Spleen (tissue), 11 donors: ENCODE results near the gene SSH2. TPM values are rescaled to one million over a fixed set of nuclear protein-coding genes. Genes with fewer than 3 reads are reported as not detected.

Experiments
- DNase-seq: peaks from one replicate; pipeline ENCODE4 v3.0.0-alpha.2; 2020
- H3K27ac ChIP-seq, 8 donors: fragments of 200-600 bp; sonication (generic) in 7 of 8; 1 replicate in 4 of 8; 2 replicates in 4 of 8; pipeline versions ENCODE4 v1.5.0 to v1.8.0; 2016 to 2021; ENCODE audit warnings: inconsistent platforms in 4 of 8, mild to moderate bottlenecking in 4 of 8, moderate library complexity in 1 of 8
- H3K27me3 ChIP-seq, 7 donors: fragments of 200-600 bp; sonication (generic) in 6 of 7; replicated peaks in 1 of 7; 1 replicate in 4 of 7; 2 replicates in 3 of 7; pipeline versions ENCODE4 v1.5.0 to v1.8.0; 2016 to 2021; ENCODE audit warnings: inconsistent platforms in 3 of 7, mild to moderate bottlenecking in 1 of 7
- H3K36me3 ChIP-seq, 6 donors: fragments of 200-600 bp; sonication (generic) in 5 of 6; 1 replicate in 4 of 6; 2 replicates in 2 of 6; pipeline versions ENCODE4 v1.5.0 to v1.8.0; 2016 to 2021; ENCODE audit warnings: inconsistent platforms in 2 of 6
- H3K4me1 ChIP-seq, 6 donors: fragments of 200-600 bp; sonication (generic) in 5 of 6; 1 replicate in 3 of 6; 2 replicates in 3 of 6; pipeline versions ENCODE4 v1.5.0 to v1.8.0; 2016 to 2021; ENCODE audit warnings: inconsistent platforms in 3 of 6
- H3K4me3 ChIP-seq, 8 donors: fragments of 200-600 bp; sonication (generic) in 7 of 8; 1 replicate in 4 of 8; 2 replicates in 4 of 8; pipeline versions ENCODE4 v1.5.0 to v1.8.0; 2016 to 2021; ENCODE audit warnings: inconsistent platforms in 4 of 8, mild to moderate bottlenecking in 4 of 8, moderate library complexity in 2 of 8
- H3K9me3 ChIP-seq, 8 donors: fragments of 200-600 bp; sonication (generic) in 7 of 8; 1 replicate in 4 of 8; 2 replicates in 4 of 8; pipeline versions ENCODE4 v1.5.0 to v1.8.0; 2016 to 2021; ENCODE audit warnings: inconsistent platforms in 4 of 8
- POLR2A ChIP-seq, 3 donors: fragments of 450-650 bp; IDR thresholded peaks; one replicate each; pipeline ENCODE4 v1.5.1; 2017; ENCODE audit warnings: antibody characterized with exemption in 3 of 3, mild to moderate bottlenecking in 1 of 3
- POLR2AphosphoS5 ChIP-seq, 3 donors: sonication (generic); formaldehyde crosslinking; IDR thresholded peaks; one replicate each; pipeline ENCODE4 v1.5.1; 2017; ENCODE audit warnings: antibody characterized with exemption in 3 of 3
- WGBS, 5 donors: extraction: QIAGEN DNeasy Blood & Tissue Kit in 3 of 5; methylation state at CpG; one replicate each; pipeline versions ENCODE4 v1.1.5 to v1.1.7; 2013 to 2018; 5-methylcytosine and 5-hydroxymethylcytosine counted together
- intact Hi-C: fragments of 100-400 bp; cut with DNase I; formaldehyde crosslinking; loops from one replicate; pipeline ENCODE4 v1.15.0; 2023; ENCODE audit warnings: low total_unique reads
- polyA plus RNA-seq, 3 donors: library from polyadenylated mRNA; stranded (reverse); fragments of 200-250 nt; gene quantifications; one replicate each; pipeline ENCODE4 v1.2.1, GENCODE V29; 2013
- total RNA-seq, 7 donors: library from RNA; depleted of rRNA in 3 of 7; stranded (reverse); fragments of >200 nt in 3 of 7; fragmentation: NEBNext Ultra II Directional in 4 of 7; extraction: Animal tissue kit (Norgen Biotek cat#: 25700) in 4 of 7; gene quantifications; one replicate each; pipeline versions ENCODE4 v1.1.0 to v1.2.1, GENCODE V29; 2016 to 2021
- TF ChIP-seq, protein P1 (sequence below), 11 experiments: fragments of 200-600 bp in 7 of 11; fragments of 450-650 bp in 4 of 11; sonication (generic) in 4 of 11; IDR thresholded peaks in 8 of 11; conservative IDR thresholded peaks in 3 of 11; 1 replicate in 7 of 11; 2 replicates in 4 of 11; pipeline versions ENCODE4 v1.4.0 to v1.8.0; 2016 to 2021; ENCODE audit warnings: antibody characterized with exemption in 11 of 11, inconsistent platforms in 4 of 11, mild to moderate bottlenecking in 1 of 11
- donor health status: healthy with polysubstance abuse.
- donor health status: DM: no; HTN: no; CAD: no; lungs with moderate emphysema.
- donor health status: DM: no; HTN: no; CAD: no.
- donor health status: Bipolar disorder and iron deficiency.
- donor health status: healthy.
- donor health status: DM: no; HTN: no; CAD: no.
- donor health status: DM: yes; HTN: yes; CAD: no.

SSH2 gene
- total and polyA plus RNA-seq, 10 donors = 15.9 to 182 (median 113) TPM

DNA sequence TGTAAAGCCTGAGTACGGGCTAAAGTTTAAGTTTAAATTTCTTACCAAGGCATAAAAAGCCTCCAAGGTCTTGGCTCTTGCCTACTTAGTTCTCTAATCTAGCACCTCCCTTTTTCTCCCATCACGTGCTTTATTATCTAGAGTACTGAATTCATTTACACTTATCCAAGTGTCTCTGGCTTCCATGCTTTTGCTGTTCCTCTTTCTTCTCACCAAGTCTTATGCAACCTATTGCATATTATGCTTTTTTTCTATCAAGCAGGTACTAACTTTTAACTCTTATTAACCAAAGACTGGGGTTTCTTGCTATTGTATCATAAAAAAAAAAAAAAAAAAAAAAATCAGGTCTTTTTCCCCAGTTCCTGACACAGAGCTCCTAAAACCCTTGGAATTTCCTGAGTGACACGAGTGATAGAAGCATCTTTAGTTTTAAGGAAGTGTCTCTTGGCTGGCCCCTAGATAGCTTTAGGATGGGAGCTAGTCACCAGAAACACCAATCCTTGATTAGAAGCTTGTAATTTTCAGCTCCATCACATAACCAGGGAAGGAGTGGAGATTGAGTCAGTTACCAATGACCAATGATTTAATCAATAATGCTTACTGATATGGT, 44.9 kb downstream of the SSH2 start:
- TF ChIP-seq, protein P1, sequence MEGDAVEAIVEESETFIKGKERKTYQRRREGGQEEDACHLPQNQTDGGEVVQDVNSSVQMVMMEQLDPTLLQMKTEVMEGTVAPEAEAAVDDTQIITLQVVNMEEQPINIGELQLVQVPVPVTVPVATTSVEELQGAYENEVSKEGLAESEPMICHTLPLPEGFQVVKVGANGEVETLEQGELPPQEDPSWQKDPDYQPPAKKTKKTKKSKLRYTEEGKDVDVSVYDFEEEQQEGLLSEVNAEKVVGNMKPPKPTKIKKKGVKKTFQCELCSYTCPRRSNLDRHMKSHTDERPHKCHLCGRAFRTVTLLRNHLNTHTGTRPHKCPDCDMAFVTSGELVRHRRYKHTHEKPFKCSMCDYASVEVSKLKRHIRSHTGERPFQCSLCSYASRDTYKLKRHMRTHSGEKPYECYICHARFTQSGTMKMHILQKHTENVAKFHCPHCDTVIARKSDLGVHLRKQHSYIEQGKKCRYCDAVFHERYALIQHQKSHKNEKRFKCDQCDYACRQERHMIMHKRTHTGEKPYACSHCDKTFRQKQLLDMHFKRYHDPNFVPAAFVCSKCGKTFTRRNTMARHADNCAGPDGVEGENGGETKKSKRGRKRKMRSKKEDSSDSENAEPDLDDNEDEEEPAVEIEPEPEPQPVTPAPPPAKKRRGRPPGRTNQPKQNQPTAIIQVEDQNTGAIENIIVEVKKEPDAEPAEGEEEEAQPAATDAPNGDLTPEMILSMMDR (IDR thresholded peaks at IDR 0.05 in 8 of 11, conservative IDR thresholded peaks at IDR 0.05 in 3 of 11) = no peak
- TF ChIP-seq POLR2A (IDR thresholded peaks at IDR 0.05) = no peak
- TF ChIP-seq POLR2AphosphoS5 (IDR thresholded peaks at IDR 0.05) = no peak
- no peaks in the 10 kb centered on the region for H3K9me3 ChIP-seq
- peaks cover 0 to 41% (median 8%) of the 10 kb centered on the region in 6 donors for H3K4me1 ChIP-seq
- H3K4me3 ChIP-seq = no peak overlapping the region
- WGBS, 5 donors = 41 to 73% (median 69%) methylated on average over 3 of the region's 3 CpGs
- intact Hi-C loops = no loop called here
- DNase-seq = no peak
- H3K36me3 ChIP-seq = no peaks in the 10 kb centered on the region
- H3K27ac ChIP-seq = no peak overlapping the region
- no peaks in the 10 kb centered on the region for H3K27me3 ChIP-seq

DNA sequence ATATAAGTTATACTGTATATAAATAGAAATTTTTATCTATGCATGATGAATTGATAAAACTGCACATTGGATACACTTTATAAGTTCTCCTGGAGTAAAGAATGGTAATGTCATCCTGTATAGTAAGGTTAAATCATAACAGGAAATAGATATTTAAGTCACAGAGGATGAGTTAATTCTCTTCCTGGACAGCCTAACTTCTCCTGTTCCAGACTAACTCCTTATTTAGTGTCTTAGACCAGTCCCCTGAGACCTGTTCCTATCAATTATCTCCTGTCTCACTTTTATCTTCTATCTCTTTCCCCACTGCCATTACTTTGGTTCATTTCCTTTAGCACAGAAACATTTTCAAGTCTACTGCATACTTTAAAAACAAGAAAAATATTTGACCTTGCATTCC, 46.5 kb downstream of the SSH2 start:
- H3K36me3 ChIP-seq = no peaks in the 10 kb centered on the region
- TF ChIP-seq POLR2AphosphoS5 (IDR thresholded peaks at IDR 0.05) (no peak), POLR2A (IDR thresholded peaks at IDR 0.05) (no peak)
- TF ChIP-seq, protein P1 (IDR thresholded peaks at IDR 0.05 in 8 of 11, conservative IDR thresholded peaks at IDR 0.05 in 3 of 11) = no peak
- H3K4me3 ChIP-seq = no peak overlapping the region
- intact Hi-C loops = no loop called here
- no peaks in the 10 kb centered on the region for H3K27me3 ChIP-seq
- peaks cover 0 to 46% (median 8%) of the 10 kb centered on the region in 6 donors for H3K4me1 ChIP-seq
- H3K27ac ChIP-seq = no peak overlapping the region
- H3K9me3 ChIP-seq = no peaks in the 10 kb centered on the region
- DNase-seq = no peak

DNA sequence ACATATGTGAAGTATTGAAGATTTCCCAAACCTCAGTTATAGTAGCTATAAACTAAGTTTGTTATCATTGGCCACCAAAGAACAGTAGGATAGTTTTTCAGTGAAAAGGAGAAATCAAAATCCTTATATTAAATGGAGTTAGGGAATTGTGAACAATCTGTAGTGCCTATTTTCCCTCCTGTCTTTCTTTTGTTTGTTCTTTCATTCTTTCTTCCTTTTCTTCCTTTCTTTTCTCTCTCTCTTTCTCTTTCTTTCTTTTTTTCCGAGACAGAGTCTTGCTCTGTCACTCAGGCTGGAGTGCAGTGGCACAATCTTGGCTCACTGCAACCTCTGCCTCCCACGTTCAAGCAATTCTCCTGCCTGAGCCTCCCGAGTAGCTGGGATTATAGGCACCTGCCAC, 48.8 kb downstream of the SSH2 start:
- Histone ChIP-seq H3K36me3 (no peaks in the 10 kb centered on the region), H3K27ac (no peak overlapping the region), H3K4me1 (peaks cover 0 to 46% (median 8%) of the 10 kb centered on the region in 6 donors), H3K4me3 (no peak overlapping the region), H3K9me3 (no peaks in the 10 kb centered on the region), H3K27me3 (no peaks in the 10 kb centered on the region)
- DNase-seq = no peak
- TF ChIP-seq POLR2AphosphoS5 (IDR thresholded peaks at IDR 0.05) (no peak), POLR2A (IDR thresholded peaks at IDR 0.05) (no peak)
- TF ChIP-seq, protein P1 (IDR thresholded peaks at IDR 0.05 in 8 of 11, conservative IDR thresholded peaks at IDR 0.05 in 3 of 11) = no peak
- WGBS, 5 donors = 82 to 90% (median 85%) methylated on average over 3 of the region's 3 CpGs
- intact Hi-C loops = no loop called here

DNA sequence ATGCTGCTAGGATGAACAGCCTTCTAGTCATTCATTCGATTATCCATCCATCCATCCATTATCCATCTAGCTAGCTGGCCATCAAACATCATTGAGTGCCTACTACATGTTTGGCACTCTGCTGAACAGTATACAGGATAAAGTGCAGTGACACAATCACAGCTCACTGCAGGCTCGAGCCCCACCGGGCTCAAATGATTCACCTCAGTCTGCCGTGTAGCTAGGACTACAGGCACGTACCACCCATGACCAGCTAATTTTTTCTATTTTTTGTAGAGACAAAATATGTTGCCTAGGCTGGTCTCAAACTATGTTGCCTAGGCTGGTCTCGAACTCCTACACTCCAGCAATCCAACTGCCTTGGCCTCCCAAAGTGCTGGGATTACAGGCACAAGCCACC, 50.0 kb downstream of the SSH2 start:
- WGBS, 5 donors = 95 to 98% (median 97%) methylated on average over 6 of the region's 6 CpGs
- no peak overlapping the region for H3K27ac ChIP-seq
- TF ChIP-seq, protein P1 (IDR thresholded peaks at IDR 0.05 in 8 of 11, conservative IDR thresholded peaks at IDR 0.05 in 3 of 11) = no peak
- TF ChIP-seq POLR2AphosphoS5 (IDR thresholded peaks at IDR 0.05) = no peak
- TF ChIP-seq POLR2A (IDR thresholded peaks at IDR 0.05) = no peak

More for the DNA sequence above, 50.0 kb downstream of the SSH2 start:
- H3K27me3 ChIP-seq = no peaks in the 10 kb centered on the region
- peaks cover 0 to 44% (median 8%) of the 10 kb centered on the region in 6 donors for H3K4me1 ChIP-seq
- H3K36me3 ChIP-seq = no peaks in the 10 kb centered on the region
- DNase-seq = no peak
- H3K4me3 ChIP-seq = no peak overlapping the region
- no peaks in the 10 kb centered on the region for H3K9me3 ChIP-seq
- intact Hi-C loops = no loop called here
